NCI-H748 (cell line): ENCODE results near the gene ALOXE3.

Experiments
- DNase-seq: peaks from one replicate; lab custom pipeline; 2025; ENCODE audit not compliant: unreplicated experiment; lab: John Stamatoyannopoulos, UW

The ALOXE3 gene

DNA sequence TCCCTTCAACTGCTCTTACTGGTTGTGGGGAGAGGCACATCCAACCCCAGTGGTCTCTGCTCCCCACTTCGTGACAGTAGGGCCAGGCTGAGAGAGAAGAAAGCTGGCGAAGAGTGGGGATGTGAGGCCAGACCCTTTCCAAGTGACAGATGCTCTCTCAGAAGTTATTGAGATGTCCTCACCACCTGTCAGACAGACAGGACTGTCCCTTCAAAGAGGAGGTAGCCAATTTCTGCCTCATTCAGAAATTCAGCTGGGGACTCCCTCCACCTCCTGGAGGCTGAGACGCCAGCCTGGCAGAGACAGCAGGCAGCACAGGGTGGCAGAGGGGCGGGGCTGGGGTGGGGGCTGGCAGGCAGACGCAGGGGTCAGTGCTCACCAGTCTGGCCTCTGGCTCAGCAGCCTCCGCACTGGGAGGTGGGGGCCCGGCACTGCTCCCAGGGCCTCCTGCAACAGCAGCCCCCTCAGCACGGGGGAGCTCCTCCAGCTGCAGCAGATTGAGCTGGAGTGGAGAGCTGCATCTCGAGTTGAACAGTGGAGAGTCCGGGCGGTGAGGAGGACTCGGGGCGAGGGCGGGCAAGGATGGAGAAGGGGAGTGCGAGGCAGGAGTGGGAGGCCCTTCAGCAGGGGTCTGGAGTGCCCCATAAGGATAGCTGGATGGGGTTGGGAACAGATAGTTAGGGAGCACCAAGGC lies 24.7 kb upstream of the ALOXE3 start:
- no peak for DNase-seq

DNA sequence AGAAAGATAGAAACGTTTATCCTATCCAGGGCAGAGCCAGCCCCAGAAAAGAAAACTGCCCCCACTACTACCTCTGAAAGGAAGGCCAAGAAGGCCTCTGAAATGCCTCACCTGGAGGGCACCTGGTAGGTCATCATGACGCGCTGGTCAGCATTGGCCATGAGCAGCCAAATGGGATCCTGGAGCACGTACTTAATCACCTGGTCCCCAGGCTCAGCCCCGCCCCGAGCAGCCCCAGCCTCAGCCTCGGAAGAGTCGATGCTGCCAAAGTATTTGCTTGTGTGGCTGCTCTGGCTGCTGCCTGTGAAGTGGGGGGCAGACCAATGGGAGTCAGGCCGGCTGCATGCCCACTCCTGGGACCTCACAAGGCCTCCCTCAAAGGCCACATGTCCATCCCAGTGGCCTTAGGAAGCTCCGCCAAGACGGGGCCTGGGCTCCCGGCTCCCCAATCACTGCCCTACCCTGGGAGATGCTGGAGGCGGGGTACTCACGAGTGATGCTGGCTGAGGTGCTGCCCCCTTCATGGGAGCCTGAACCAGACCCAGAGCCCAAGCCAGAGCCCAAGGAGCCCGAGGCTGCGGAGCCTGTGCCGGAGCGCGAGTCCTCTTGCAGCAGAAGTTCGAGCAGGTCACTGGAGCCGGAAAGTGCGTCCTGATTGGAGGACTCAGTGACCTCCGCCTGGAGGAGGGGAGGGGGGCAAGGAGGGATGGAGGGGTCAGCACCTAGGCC lies 24.0 kb upstream of the ALOXE3 start:
- DNase-seq = no peak

DNA sequence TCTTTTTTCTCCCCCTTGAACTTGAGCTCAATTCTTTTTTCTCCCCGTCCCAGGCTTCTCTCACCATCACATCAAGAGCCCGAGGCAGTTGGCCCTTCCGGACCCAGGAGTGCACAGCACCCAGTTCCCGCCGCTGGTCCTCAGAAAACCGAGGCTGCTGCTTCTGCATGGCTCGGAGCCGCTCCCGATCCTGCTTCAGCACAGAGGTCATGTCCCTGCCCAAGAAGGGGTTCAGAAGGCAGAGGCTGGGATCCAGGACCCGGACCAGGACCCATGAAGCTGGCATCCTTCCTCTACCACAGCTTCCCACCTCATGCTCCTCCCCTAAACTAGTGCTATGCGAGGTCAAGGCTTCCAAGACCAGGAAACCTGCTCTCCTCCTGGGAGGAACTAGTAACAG lies 23.4 kb upstream of the ALOXE3 start:
- no peak for DNase-seq

DNA sequence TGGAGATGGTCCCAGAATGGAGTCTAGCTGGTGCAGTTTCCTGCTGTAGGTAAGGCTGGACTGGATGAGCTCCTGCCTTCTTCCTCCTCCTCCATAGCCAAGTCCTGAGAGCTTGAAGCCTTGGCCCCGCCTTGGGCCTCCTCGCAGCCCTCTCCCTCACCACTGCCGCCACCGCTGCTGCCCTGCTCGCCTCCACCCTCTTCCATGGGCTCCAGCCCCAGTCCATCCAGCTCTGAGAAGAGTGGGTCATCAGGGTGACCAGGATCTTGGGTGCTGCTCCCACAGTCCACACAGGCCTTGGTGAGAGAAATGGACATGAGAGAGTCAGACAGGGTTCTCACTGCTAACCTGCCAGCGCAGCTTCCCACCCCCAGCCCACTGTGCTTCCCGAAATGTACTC lies 22.7 kb upstream of the ALOXE3 start:
- no peak for DNase-seq

DNA sequence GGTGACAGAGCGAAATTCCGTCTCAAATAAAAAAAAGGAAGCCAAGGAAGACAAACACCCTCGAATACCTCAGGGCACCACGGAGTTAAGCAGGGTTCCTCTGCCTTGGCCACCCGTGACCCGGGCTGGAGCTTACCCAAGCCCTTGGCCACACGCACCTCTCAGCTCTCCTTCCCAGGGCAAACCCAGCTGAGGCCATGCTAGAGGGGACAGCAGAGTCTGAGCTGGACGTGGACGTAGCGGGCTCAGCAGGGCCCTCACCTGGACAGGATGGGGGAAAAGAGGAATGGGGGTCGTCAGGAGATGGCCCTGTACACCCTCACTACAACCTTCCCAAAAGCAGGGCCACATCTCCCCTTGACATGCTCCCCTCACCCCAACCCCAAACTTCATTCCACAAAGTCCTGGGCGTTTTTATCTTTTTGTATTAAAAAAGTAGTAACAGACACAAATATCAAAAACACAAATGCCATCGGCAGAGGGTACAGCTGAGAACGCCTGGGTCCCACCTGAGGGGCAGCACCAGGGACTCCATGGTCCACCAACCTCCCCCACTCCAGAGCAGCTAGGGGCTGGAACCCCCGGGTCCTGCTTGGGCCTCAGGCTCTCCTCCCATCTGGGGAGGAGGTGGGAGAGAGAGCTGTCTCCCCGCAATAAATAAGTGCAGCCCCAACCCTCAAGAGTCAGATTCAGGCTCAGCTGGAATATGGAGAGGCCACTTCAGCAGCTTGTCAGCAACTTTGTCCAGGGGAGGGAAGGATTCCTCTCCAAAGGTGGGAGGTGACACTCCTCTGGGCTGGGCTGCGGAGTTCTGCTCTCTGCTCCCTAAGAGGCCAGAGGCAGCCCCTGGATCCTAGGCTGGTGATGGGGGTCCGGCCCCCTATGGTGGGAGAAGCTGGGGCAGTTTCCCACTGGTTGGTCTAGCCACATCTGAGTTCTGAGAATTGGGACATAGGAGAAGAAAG lies 22.0 kb upstream of the ALOXE3 start:
- DNase-seq = no peak

DNA sequence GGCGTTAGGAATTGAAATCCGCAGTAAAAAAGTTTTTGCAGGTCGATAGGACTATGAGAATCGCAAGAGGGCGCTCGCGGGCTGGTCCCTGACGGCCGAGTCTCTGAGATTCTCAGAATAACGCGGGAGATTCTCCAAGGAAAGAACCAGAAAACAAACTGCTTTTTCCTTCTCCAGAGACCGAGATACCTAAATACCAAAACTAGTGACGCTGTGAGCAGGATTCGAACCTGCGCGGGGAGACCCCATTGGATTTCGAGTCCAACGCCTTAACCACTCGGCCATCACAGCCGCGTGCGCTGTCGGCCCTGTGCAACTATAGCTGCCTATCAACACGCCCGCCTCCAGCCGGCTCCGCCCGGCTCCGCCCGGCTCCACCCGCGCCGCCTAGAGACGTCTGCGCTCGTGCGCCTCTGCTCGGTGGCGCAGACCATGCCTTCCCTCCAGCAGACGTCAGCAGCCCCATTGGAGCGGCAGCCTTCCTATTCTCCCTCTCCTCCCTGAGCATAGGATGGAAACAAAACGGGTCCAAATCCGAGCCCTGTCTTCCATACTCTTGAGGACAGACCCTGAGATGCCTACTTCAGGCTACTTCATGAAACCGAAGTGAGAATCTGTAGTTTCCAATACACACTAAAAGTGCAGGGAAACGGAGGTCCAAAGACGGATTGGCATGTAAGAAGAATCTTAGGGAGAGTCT lies 20.5 kb upstream of the ALOXE3 start:
- peak; percentile 99 for DNase-seq

DNA sequence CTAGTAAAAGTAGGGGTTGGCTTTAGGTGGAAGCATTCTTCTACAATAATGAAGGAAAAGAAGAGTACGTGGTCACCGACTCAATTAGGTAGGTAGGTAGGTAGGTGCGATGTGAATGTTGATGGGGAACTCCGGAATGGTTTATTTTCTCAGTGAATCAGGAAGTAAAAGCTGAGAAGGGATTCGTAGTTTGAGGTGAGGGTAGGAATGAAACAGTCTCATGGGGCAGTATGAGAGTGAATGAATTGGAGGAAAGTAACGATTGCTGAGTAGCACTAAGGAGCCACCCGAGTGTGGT lies 20.0 kb upstream of the ALOXE3 start:
- no peak for DNase-seq

DNA sequence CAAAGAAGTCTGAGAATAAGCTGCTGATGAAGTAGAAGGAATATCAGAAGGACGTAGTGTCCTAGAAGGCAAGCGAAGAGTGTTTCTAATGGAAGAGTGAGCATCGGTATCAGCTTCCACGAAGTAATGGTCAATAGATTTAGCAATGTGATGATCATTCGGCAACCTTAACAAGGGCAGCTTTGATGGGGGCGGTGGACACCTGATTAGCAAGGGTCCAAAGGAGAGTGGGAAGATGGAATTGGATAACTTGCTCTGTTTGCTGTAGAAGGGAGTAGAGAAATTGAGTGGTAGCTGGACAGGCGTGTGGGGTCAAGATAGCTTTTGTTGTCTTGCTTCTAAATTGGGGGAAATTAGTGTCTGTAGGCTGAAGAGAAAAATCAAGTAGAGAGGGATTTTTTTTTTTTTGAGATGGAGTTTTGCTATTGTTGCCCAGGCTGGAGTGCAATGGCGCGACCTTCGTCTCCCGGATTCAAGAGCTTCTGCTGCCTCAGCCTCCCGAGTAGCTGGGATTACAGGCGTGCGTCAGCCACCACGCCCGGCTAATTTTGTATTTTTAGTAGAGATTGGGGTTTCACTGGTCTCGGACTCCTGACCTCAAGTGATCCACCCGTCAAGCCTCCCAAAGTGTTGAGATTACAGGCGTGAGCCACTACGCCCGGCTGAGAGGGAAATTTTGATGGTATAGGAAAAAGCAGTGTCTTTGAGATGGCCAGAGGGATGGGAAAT lies 19.5 kb upstream of the ALOXE3 start:
- peak; percentile 54 for DNase-seq

DNA sequence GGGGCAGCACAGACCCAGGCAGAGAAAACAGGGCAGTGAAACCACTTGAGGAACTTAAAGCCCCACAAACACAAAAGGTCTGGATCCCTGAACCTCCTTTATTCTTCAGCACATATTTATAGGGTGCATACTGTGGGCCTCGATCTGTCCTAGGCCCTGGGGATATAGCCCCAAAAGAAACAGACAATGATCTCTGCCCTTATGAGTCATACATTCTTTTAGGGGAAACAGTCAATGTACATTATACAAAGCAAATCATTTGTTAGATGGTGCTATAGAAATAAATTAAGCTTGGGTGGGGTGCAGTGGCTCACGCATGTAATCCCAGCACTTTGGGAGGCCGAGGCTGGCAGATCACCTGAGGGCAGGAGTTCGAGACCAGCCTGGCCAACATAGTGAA lies 15.6 kb upstream of the ALOXE3 start:
- DNase-seq = no peak

DNA sequence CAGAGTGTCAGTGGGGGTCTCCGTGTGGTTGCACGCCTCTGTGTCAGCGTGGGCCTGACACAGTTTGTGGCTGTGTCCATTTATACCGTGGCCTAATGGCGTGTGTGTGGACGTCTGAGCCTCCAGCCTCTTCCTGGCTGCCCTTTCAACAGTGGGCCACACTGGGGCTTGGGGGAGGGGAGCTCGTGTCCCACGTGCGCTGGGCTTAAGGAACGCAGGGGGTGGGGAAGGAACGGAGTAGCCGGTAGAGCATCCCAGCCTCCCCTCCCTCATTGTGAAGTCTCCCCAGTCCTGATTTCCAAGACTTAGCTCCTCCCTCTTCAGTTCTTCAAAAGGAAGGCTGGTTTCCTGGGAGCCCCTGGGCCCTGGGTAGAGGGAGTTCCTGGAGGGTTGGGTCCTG lies 15.1 kb upstream of the ALOXE3 start:
- no peak for DNase-seq

DNA sequence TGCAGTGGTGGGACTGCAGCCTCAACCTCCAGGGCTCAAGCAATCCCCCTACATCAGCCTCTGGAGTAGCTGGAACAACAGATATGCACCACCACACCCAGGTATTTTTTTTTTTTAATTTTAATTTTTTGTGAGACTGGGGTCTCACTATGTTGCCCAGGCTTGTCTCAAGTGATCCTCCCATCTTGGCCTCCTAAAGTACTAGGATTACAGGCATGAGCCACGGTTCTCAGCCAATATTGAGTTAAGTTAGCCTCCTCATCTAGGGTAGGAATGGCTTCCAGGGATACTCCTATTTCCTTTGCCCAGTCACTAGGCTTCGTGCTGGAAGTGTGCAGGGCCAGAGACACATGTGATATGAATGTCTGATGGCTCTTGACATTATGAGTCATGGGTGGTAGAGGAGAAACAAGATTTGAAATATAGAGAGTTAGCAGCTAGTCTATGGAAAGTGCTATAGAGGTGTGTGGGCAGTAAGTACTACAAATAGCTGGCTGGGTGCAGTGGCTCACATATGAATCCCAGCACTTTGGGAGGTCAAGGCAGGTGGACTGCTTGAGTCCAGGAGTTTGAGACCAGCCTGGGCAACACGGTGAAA lies 13.6 kb upstream of the ALOXE3 start:
- DNase-seq = no peak

DNA sequence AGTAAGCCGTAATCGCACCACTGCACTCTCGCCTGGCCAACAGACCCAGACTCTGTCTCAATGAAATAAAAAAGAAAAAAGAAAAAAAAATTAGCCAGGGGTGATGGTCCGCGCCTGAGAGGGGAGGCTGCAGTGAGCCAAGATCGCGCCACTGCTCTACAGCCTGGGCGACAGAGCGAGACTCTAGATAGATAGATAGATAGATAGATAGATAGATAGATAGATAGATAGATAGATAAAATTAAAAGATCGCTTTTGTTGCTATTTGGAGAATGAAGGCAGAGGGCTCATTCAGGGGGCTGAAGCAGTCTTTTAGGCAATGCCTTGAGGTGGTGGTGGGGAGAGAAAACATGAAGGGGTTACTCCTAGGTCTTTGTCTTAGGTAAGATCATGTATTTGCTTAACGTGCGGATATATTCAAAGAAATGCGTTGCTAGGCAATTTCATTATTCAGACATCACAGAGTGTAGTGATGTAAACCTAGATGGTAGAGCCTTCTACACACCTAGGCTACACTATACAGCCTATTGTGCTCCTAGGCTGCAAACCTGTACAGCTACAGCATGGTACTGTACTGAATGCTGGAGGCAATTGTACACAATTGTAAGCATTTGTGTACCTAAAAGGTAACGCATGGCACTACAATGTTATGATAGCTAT lies 9.9 kb upstream of the ALOXE3 start:
- peak; percentile 60 for DNase-seq

DNA sequence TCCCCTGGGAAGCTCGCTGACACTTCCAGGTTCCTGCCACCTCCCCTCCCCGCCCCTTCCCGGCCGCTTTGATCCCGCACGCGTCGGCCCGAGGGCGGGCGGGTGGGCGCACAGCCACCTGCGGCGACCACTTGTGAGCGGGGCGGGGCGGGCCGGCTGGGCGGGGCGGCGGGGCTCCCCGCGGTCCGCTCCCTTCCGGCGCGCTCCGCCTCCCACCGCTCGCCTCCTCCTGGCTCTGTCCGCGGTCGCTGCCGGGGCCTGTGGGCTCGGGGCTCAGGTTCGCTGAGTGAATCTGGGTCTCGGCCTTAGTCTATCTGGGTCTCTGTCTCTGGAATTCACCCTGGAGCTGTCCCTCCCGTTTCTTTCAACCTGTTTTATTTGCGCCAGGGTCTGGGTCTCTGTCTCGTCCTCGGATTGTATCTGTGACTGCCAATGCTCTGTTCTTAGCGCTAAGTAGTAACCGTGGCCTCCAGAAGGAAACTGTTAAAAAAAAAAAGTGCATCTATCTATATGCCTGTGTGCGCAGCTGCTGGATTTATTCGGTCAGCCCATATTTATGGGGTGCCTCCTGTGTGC lies 8.3 kb upstream of the ALOXE3 start:
- DNase-seq = peak; percentile 87

DNA sequence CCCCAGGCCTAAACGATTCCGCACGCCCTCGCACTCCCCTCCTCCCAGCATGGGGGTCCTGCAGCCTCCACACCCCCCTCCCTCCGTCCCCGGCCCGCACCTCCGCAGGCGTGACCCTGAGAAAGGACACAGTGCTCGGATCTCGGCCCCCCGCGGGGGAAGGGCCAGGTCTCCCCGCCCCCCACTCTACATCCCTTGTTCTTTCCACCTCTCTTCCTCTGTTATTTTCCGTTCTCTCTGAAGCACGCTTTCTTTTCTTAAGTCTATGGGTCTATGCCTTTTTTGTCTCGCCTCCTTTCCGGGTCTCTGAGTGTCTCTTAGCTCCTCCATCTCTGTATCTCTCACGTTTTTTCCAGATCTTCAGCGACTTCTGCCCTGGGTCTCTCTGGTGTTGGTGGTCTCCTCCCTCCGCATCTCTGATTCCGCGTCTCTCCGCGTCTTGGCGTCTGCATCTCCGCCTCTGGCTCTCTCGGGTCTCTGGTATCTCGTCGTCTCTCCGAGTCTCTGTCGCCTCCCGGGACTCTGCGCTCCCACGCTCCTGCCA lies 7.7 kb upstream of the ALOXE3 start:
- peak; percentile 86 for DNase-seq

DNA sequence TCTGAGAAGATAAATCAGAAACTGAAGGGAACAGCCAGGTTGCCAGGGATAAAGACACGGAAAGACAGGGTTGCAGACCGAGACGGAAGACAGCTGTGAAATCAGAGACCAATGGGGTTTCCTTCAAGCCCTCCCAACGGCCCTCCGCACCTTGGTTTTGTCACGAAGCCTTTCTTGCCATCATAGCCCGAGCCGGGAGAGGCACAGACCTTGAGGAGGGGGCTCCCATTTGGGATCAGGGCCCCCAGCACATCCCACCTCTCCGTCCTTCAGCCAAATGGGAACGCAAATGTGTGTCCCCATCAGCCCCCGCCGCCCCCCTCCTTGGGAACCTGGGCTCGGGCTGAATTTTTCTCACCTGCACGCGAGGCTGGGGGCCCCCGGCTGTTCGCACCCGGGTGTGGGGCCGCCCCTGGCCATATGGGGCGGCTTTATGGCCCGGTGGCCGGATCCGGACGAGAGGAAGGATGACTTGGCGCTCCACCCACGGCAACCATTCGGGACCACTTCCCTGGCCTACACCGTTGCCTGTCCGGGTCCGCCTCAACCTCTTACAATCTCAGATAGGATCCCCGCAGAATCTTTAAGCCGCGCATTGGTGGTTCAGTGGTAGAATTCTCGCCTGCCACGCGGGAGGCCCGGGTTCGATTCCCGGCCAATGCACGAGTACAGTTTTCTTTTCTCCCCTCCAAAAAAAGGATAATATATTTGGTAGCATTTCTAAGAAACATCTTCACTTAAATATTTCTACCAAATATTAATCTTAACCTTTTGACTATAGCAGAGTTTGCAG lies 7.0 kb upstream of the ALOXE3 start:
- peak; percentile 88 for DNase-seq

DNA sequence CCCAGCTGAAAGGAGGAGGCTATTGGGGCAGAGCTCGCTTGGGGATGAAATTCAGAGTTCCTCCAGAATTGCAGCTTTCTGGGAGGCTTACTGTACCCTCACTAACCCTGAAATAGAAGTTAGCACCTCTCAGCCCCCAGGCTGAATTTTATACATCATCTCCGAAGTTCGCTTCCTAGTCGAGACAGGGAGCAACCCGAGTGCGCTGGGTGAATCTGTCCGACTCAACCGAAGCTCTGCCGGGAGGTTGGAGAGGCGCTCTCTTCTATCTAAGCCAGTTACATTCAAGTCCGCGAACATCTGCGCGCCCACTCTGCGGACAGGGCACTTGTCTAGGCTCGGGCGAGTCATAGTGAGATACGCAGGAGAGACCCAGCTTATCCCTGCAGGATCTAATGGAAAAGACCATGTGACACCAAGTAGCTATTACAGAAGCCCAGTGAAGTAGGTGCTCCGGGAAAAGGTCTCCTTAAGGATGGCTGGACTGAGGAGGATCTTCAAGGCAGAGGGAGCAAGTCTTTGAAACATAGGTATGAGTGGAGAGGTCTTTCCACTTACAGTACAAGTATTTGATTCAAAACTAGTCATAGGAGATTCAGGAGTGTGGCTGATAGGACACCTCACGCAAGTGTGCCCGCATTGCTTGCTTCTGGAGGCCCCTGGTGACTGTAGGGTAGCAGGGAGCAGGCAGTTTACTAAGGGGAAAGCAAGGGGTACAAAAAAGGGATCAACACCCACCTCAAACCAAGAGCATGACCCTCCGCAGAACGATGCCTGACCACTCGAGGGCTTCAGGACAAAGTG lies 6.2 kb upstream of the ALOXE3 start:
- DNase-seq = peak; percentile 75

DNA sequence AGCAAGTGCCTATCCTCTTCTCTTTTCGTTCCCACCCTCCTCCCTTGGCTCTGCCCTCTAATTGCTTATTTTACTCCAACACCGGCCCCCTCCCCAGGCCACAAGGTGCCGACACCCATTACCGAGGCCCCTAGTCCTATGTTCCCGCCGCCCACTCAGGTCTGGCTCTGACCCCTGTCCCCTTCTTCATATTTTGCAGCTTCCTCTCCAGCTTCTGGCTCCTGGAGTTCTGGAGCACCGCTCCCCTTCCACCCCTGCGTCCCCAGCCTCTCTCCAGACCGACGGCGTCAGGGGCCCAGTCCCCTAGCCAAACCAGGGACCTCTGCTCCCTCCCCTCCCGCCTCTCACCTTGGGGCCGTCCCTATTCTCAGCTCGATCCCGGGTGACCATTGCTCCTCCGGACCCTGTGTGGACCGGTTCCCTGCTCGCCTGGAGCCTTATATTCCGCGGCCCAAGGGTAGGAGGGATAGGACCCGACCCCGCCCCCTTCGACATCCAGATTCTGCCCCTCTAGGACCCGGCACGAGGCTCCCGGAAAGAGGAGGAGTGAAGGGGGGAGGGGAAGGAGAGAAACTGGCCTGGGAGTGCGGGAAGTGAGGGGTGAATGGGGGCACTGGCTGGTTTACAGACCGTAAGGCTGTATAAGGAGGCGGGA lies 5.5 kb upstream of the ALOXE3 start, which contains the start of gene HES7:
Gene HES7 (minus strand): TSS at position 412 of the 655 bp plus-strand sequence. CDS start 22 bp downstream, at position 390.
- peak; percentile 70 for DNase-seq
